IPS-18a (cell line): ENCODE measurements around the gene SLC44A1.

Experiments
- H3K27ac ChIP-seq: one replicate; pipeline ENCODE4 v1.5.1; 2013; ENCODE audit warnings: low read length
- H3K27me3 ChIP-seq: one replicate; pipeline ENCODE4 v1.6.1; 2013; ENCODE audit warnings: mild to moderate bottlenecking, low read length; ENCODE audit not compliant: control insufficient read depth, insufficient read depth
- H3K36me3 ChIP-seq: one replicate; pipeline ENCODE4 v1.6.1; 2013; ENCODE audit warnings: low read depth, low read length; ENCODE audit not compliant: control insufficient read depth
- H3K4me1 ChIP-seq: one replicate; pipeline ENCODE4 v1.6.1; 2013; ENCODE audit warnings: low read depth, low read length; ENCODE audit not compliant: control insufficient read depth
- H3K4me3 ChIP-seq: one replicate; pipeline ENCODE4 v1.5.1; 2013; ENCODE audit warnings: low read length
- H3K9ac ChIP-seq: one replicate; pipeline ENCODE4 v1.6.1; 2013; ENCODE audit warnings: mild to moderate bottlenecking, low read length, moderate library complexity
- H3K9me3 ChIP-seq: one replicate; pipeline ENCODE4 v1.6.1; 2013; ENCODE audit warnings: low read depth, low read length; ENCODE audit not compliant: control insufficient read depth

The SLC44A1 gene

DNA sequence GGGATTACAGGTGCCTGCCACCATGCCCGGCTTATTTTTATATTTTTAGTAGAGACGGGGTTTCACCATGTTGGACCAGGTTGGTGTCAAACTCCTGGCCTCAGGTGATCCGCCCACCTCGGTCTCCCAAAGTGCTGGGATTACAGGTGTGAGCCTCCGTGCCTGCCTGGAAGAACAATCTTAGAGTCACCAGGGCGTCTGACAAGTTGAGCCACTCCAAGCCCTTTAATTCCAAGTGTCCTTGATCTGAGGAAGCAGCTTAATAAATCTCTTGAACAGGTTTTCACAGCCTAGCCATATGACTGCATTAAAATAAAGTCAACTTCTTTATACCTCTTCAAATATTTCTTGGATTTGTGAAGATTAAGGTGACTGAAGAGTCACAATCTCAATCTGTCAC lies 31.5 kb downstream of the SLC44A1 start:
- Histone ChIP-seq H3K9me3 (no peaks in the 10 kb centered on the region), H3K4me1 (peaks cover 10% of the 10 kb centered on the region), H3K36me3 (no peaks in the 10 kb centered on the region), H3K4me3 (no peak overlapping the region), H3K27ac (no peak overlapping the region), H3K9ac (no peak overlapping the region), H3K27me3 (no peaks in the 10 kb centered on the region)

DNA sequence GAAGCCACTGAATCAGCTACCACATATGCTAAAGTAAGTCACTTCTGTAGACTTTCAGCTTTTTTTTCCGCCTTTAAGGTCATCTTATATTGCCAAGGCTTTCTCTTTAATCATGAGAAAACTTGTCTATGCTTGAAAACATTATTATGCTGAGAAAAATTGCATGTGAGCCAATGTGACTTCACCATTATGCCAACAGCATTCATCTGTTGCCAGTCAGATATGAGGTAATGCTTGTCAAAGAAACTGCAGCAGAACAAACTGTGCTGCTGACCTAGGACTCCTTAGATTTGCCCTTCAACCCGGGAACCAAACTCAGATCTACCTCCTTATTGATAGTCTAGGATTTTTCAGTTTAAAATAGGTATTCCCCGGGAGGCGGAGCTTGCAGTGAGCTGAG lies 34.3 kb downstream of the SLC44A1 start:
- no peaks in the 10 kb centered on the region for H3K27me3 ChIP-seq
- H3K9ac ChIP-seq = no peak overlapping the region
- H3K4me3 ChIP-seq = no peak overlapping the region
- no peaks in the 10 kb centered on the region for H3K36me3 ChIP-seq
- H3K27ac ChIP-seq = no peak overlapping the region
- H3K4me1 ChIP-seq = peaks cover 4% of the 10 kb centered on the region
- H3K9me3 ChIP-seq = no peaks in the 10 kb centered on the region

DNA sequence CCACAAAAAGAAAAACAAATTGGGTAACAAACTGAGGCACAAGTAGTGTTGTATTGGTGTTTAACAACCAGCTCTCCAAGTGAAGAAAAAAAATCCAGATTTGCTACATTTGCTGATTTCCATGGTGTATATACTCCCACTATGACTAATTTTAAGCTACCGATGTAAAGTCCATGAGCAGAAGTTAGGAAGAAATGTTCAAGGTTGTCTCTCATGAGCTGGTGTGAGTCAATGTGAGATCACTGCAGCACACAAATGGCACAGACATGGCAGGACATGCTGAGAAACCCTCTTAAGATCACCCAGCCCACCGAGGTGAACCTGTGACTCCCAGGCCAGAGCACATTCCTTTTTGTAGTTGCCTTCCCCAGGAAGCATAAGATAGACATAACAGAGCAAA lies 36.2 kb downstream of the SLC44A1 start:
- Histone ChIP-seq H3K27ac (no peak overlapping the region), H3K9me3 (no peaks in the 10 kb centered on the region), H3K9ac (no peak overlapping the region), H3K4me1 (no peaks in the 10 kb centered on the region), H3K27me3 (no peaks in the 10 kb centered on the region), H3K36me3 (no peaks in the 10 kb centered on the region), H3K4me3 (no peak overlapping the region)

DNA sequence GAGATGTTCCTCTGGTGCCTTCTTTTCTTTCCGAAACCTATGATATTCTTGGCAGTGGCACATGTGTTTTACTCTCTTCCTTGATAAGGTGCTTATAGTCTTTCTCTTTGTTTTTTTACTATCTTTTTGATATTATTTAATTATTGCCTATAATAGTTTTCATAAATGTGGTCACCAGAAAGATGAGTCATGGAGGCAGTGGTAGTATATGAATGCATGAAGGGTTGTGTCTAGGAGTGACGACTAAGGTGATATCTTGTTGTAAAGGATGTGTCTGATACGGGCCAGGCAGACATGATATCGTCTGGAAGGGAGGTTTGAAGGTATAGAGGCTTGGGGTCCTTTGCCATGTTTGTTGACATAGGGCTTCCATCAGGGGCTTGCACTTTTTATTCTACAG lies 36.8 kb downstream of the SLC44A1 start:
- Histone ChIP-seq H3K9ac (no peak overlapping the region), H3K36me3 (no peaks in the 10 kb centered on the region), H3K27ac (no peak overlapping the region), H3K4me3 (no peak overlapping the region), H3K4me1 (peaks cover 2% of the 10 kb centered on the region), H3K9me3 (no peaks in the 10 kb centered on the region), H3K27me3 (no peaks in the 10 kb centered on the region)

DNA sequence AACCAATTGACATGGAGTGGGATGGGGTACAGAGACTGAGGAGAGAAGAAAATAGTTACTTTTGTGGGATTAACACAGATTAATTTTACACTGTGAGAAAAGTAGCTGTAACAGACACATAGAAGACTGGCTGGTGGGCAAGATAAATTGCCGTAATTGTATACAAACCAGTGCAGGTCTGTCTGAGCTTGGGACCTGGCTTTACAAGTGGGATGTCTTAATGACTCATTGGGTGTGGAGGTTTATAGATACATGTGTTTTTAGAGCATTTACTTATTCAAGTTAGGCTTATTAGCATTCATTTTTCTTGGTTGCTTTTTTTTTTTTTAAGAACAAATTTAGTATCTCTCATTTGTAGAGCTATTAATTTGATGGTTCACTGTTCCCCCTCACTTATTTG lies 37.5 kb downstream of the SLC44A1 start:
- H3K27ac ChIP-seq = no peak overlapping the region

DNA sequence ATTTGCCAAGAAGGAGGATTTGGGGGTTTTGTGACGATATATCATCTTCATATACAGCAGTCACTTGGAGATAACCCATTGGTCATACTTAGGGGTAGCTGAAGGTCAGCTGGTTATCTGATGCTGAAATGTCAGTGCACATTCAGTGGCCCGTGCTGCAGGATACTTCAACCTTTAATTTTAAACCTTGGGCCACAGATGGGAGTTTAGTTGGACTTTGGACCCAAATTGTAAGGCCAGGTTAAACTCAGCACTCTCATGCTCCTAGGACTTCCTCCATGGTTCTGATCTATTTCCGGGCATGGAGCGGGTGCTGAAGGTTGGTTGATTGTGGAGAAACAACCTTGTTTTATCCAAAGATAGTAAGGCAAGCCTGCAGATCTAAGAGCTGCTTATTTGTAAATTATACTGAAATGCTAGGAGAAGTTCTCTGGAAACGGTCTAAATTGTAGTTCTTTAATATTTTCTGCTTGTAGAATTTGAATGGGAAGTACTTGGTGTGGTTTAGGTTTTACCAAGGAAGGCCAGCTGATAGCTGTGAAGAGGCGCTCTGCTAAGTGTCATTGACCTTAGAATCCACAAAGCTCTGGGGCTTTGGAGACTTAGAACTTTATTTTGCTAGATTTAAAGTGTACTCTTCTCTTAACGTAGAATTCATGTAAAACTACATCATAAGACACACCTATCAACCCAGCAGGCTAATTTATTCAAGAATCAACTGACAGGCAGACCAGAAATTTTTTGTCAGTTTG lies 38.6 kb downstream of the SLC44A1 start:
- H3K36me3 ChIP-seq = no peaks in the 10 kb centered on the region
- H3K4me1 ChIP-seq = peaks cover 12% of the 10 kb centered on the region
- no peaks in the 10 kb centered on the region for H3K9me3 ChIP-seq
- H3K27me3 ChIP-seq = no peaks in the 10 kb centered on the region
- H3K9ac ChIP-seq = no peak overlapping the region
- no peak overlapping the region for H3K4me3 ChIP-seq
- H3K27ac ChIP-seq = no peak overlapping the region

More for the DNA sequence above, 37.5 kb downstream of the SLC44A1 start:
- H3K4me3 ChIP-seq = no peak overlapping the region
- H3K9me3 ChIP-seq = no peaks in the 10 kb centered on the region
- no peaks in the 10 kb centered on the region for H3K27me3 ChIP-seq
- peaks cover 3% of the 10 kb centered on the region for H3K4me1 ChIP-seq
- H3K36me3 ChIP-seq = no peaks in the 10 kb centered on the region
- no peak overlapping the region for H3K9ac ChIP-seq

DNA sequence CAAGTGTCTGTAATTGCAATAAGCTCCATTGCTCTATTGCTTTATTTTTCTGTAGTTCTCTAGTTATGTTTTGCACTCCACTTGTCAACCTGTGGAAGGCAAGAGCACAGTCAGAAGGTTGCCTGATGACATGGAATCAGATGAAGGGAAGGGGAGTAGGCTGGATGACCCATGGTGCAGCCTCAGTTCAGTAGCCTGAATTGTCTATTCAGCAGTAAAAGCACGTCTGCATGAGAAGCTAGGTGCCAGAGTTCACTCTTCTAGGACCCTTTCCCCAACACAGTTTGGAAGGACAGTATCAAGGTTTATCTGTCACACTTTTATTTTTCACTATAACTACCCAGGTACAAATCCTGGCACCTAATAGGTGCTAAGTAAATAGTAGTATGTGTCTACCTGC lies 39.3 kb downstream of the SLC44A1 start:
- no peaks in the 10 kb centered on the region for H3K27me3 ChIP-seq
- H3K4me1 ChIP-seq = peaks cover 14% of the 10 kb centered on the region
- H3K36me3 ChIP-seq = no peaks in the 10 kb centered on the region
- H3K27ac ChIP-seq = no peak overlapping the region
- no peak overlapping the region for H3K4me3 ChIP-seq
- no peak overlapping the region for H3K9ac ChIP-seq
- H3K9me3 ChIP-seq = no peaks in the 10 kb centered on the region

DNA sequence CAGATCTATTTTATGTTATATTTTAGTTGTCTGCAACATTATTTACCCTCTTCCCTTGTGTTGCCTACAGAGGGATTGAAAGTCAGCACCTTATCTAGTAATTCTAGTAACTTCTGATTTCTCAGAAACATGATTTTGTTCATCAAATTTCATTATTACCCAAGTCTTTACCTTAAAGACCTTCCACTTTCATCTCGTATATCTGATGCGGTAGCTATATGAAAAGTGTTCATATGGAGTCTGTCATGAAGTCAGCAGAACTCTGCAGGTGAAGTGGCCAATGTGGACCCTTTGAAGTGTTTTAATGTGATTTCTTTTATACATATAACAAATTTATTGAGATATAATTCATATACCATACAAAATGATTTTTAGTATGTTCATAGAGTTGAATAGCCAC lies 40.0 kb downstream of the SLC44A1 start:
- Histone ChIP-seq H3K4me1 (peaks cover 21% of the 10 kb centered on the region), H3K9me3 (no peaks in the 10 kb centered on the region), H3K27ac (no peak overlapping the region), H3K36me3 (no peaks in the 10 kb centered on the region), H3K9ac (no peak overlapping the region), H3K27me3 (no peaks in the 10 kb centered on the region), H3K4me3 (no peak overlapping the region)

DNA sequence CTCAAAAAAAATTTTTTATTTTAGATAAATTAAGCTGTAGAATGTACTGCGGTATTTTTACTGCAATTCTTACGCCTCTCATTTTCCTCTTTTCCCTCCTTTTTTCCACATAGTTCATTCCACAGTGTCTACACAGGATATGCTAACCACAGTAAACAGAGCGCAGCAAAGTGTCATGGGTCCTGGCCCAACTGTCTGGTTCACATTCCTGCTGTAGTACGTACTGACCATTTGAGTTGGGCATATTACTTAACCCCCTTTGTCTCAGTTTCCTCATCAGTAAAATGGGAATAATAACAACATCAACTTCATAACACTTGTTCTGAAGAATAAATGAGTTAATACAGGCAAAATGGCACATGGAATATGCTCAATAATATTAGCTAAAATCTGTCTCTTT lies 41.6 kb downstream of the SLC44A1 start:
- Histone ChIP-seq H3K27me3 (no peaks in the 10 kb centered on the region), H3K9ac (no peak overlapping the region), H3K4me3 (no peak overlapping the region), H3K36me3 (no peaks in the 10 kb centered on the region), H3K27ac (no peak overlapping the region), H3K9me3 (no peaks in the 10 kb centered on the region), H3K4me1 (peaks cover 31% of the 10 kb centered on the region)

DNA sequence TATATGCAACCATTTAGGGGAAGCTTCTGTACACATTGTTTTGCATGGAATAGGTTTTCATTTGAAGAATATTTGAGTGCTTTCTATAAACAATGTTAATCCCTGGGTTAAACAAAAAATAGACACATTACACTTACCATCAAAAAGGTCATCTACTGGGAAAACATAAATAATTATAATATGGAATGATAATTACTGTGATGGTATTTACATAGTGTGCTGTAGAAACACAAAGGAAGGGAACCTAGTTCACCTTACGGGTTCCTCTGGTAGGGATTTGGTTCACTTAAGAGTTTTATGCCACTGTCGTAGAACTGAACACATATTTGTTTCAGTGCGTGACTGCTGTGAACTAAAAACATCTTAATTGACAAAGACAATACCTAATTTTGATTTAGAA lies 44.9 kb downstream of the SLC44A1 start:
- H3K27me3 ChIP-seq = no peaks in the 10 kb centered on the region
- H3K27ac ChIP-seq = no peak overlapping the region
- no peaks in the 10 kb centered on the region for H3K9me3 ChIP-seq
- H3K9ac ChIP-seq = no peak overlapping the region
- H3K4me1 ChIP-seq = peaks cover 55% of the 10 kb centered on the region
- H3K36me3 ChIP-seq = no peaks in the 10 kb centered on the region
- no peak overlapping the region for H3K4me3 ChIP-seq

DNA sequence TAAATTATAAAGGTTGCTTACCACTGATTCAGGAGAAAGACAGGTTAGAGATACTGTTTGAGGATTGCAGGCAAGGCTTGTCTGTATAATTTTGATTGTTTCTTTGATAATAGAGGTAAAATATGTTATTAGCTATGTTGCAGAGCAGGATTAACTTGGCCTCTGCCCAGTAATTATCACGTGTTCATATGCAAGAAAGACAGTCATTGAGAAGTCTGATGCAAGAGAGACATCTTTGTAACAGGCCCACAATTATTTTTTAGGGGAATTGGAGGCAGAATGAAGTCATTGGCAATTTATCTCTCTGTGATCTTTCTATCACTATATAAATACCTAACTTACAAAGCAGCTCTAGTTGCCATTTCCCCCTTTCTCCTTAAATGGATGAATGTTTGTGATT lies 46.0 kb downstream of the SLC44A1 start:
- Histone ChIP-seq H3K27me3 (no peaks in the 10 kb centered on the region), H3K9me3 (no peaks in the 10 kb centered on the region), H3K9ac (no peak overlapping the region), H3K4me1 (peaks cover 66% of the 10 kb centered on the region), H3K4me3 (no peak overlapping the region), H3K36me3 (no peaks in the 10 kb centered on the region), H3K27ac (peak overlapping the region; percentile 60)

DNA sequence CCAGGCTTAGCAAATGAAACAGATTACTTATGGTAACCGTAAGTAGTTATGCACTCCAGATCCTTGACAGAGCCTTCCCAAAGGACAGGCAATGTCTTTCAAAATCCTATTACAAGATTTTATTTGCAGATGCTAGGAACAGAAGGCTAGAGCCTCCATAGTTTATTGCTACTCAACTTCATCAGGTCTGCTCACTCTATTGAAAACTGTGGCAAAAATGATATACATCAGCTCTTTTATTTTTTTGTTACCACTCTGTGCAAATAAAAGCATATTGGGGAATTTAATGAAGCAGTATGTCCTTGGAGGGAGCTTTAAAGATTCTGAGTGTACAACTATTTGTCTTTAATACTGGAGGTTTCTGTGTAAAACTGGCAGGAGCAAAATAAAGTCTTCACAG lies 46.5 kb downstream of the SLC44A1 start:
- Histone ChIP-seq H3K36me3 (no peaks in the 10 kb centered on the region), H3K4me1 (peaks cover 72% of the 10 kb centered on the region), H3K9ac (no peak overlapping the region), H3K27ac (peak overlapping the region; percentile 60), H3K9me3 (no peaks in the 10 kb centered on the region), H3K27me3 (no peaks in the 10 kb centered on the region), H3K4me3 (no peak overlapping the region)
